Epithelial cell of proximal tubule (primary cell): ENCODE data around the gene MYOM1. TPM values are rescaled to one million over a fixed set of nuclear protein-coding genes. Genes with fewer than 3 reads are reported as not detected.
"Not testable (repeated sequence)": the region's sequence is repeated elsewhere in the genome, so short reads cannot be mapped to it uniquely, and the experiment has no call there.

Experiments
- DNase-seq: peaks from one replicate; pipeline ENCODE4 v3.0.0-alpha.2; 2011; ENCODE audit warnings: low read depth
- H3K4me3 ChIP-seq: 2 replicates; pipeline ENCODE4 v1.5.1; 2011; ENCODE audit warnings: low read depth, mild to moderate bottlenecking, low read length
- CTCF ChIP-seq: conservative IDR thresholded peaks from 2 replicates; pipeline ENCODE4 v1.5.1; 2012; ENCODE audit warnings: low read depth, mild to moderate bottlenecking, low read length
- total RNA-seq: library from RNA; depleted of rRNA; stranded (reverse); fragments of >200 nt; gene quantifications from 2 replicates; pipeline ENCODE4 v1.2.3, GENCODE V29; 2015

Gene MYOM1
- total RNA-seq, 1 donor from 2014 or later: 0.12 TPM

- no peak overlapping the region for H3K4me3 ChIP-seq
- DNase-seq: no peak
- no peak for TF ChIP-seq CTCF
Measured at GRCh38 chr18:3079653-3080052, 140.1 kb downstream of the MYOM1 start.

- no peak for TF ChIP-seq CTCF
- no peak overlapping the region for H3K4me3 ChIP-seq
- no peak for DNase-seq
Measured at GRCh38 chr18:3075491-3075890, 144.3 kb downstream of the MYOM1 start.

- no peak for DNase-seq
- no peak overlapping the region for H3K4me3 ChIP-seq
- TF ChIP-seq CTCF: no peak
Measured at GRCh38 chr18:3074087-3074486, 145.7 kb downstream of the MYOM1 start.

- DNase-seq, H3K4me3 ChIP-seq: not testable (repeated sequence)
Measured at GRCh38 chr18:3073353-3073752, 146.4 kb downstream of the MYOM1 start.

GRCh38 chr18:3071676-3072075 lies 148.1 kb downstream of the MYOM1 start:
- no peak for DNase-seq
- TF ChIP-seq CTCF: no peak
- H3K4me3 ChIP-seq: no peak overlapping the region

- no peak overlapping the region for H3K4me3 ChIP-seq
- no peak for TF ChIP-seq CTCF
- DNase-seq: no peak
Measured at GRCh38 chr18:3069671-3070433, 149.9 kb downstream of the MYOM1 start.

- no peak for TF ChIP-seq CTCF
- no peak for DNase-seq
- no peak overlapping the region for H3K4me3 ChIP-seq
Measured at GRCh38 chr18:3067722-3068121, 152.0 kb downstream of the MYOM1 start.
